Neural progenitor cell (in vitro differentiated cells): ENCODE data around the gene GNB1. TPM values are rescaled to one million over a fixed set of nuclear protein-coding genes. Genes with fewer than 3 reads are reported as not detected.
"Not testable (repeated sequence)": the region's sequence is repeated elsewhere in the genome, so short reads cannot be mapped to it uniquely, and the experiment has no call there.

Experiments used
- DNase-seq: peaks from one replicate; pipeline ENCODE4 v3.0.0-alpha.2; 2016; ENCODE audit warnings: low spot score
- H2AFZ ChIP-seq: fragments of 200-600 bp; sonication (generic); replicated peaks from 2 replicates; pipeline ENCODE4 v1.6.1; 2016; ENCODE audit warnings: antibody characterized with exemption
- H3F3A ChIP-seq: fragments of 200-600 bp; sonication (generic); 2 replicates; pipeline ENCODE4 v1.6.1; 2016; ENCODE audit warnings: antibody characterized with exemption, low read depth
- H3K27ac ChIP-seq: fragments of 200-600 bp; sonication (generic); 2 replicates; pipeline ENCODE4 v1.5.1; 2016; ENCODE audit warnings: mild to moderate bottlenecking
- H3K27me3 ChIP-seq: fragments of 200-600 bp; sonication (generic); 2 replicates; pipeline ENCODE4 v1.6.1; 2016; ENCODE audit warnings: mild to moderate bottlenecking, moderate library complexity
- H3K36me3 ChIP-seq: fragments of 200-600 bp; sonication (generic); 2 replicates; pipeline ENCODE4 v1.5.1; 2016
- H3K4me1 ChIP-seq: fragments of 200-600 bp; sonication (generic); 2 replicates; pipeline ENCODE4 v1.6.1; 2016; ENCODE audit warnings: mixed run types
- H3K4me2 ChIP-seq: fragments of 200-600 bp; sonication (generic); 2 replicates; pipeline ENCODE4 v1.6.1; 2016
- H3K4me3 ChIP-seq: fragments of 200-600 bp; sonication (generic); 2 replicates; pipeline ENCODE4 v1.5.1; 2016
- H3K79me2 ChIP-seq: fragments of 200-600 bp; sonication (generic); 2 replicates; pipeline ENCODE4 v1.6.1; 2016; ENCODE audit warnings: low read depth
- H3K9ac ChIP-seq: fragments of 200-600 bp; sonication (generic); 2 replicates; pipeline ENCODE4 v1.6.1; 2016
- H3K9me3 ChIP-seq: fragments of 200-600 bp; sonication (generic); 2 replicates; pipeline ENCODE4 v1.5.1; 2016; ENCODE audit warnings: low read depth
- H4K20me1 ChIP-seq: fragments of 200-600 bp; sonication (generic); 2 replicates; pipeline ENCODE4 v1.6.1; 2016; ENCODE audit warnings: low read depth
- H3K27ac Mint-ChIP-seq: 3 replicates; pipeline ENCODE4 v1.8.0; 2021; ENCODE audit warnings: mixed read lengths
- H3K27me3 Mint-ChIP-seq: 2 replicates; pipeline ENCODE4 v1.8.0; 2022; ENCODE audit warnings: low read depth, mild to moderate bottlenecking, inconsistent platforms, moderate library complexity, mixed read lengths; ENCODE audit not compliant: insufficient read depth
- H3K36me3 Mint-ChIP-seq: 3 replicates; pipeline ENCODE4 v1.8.0; 2021; ENCODE audit warnings: mixed read lengths
- H3K4me1 Mint-ChIP-seq: 3 replicates; pipeline ENCODE4 v1.8.0; 2021; ENCODE audit warnings: mixed read lengths
- H3K4me3 Mint-ChIP-seq: 3 replicates; pipeline ENCODE4 v1.8.0; 2021; ENCODE audit warnings: mild to moderate bottlenecking, moderate library complexity, mixed read lengths
- H3K9me3 Mint-ChIP-seq: 3 replicates; pipeline ENCODE4 v1.8.0; 2020; ENCODE audit warnings: mixed read lengths
- CTCF ChIP-seq: fragments of 200-600 bp; sonication (generic); IDR thresholded peaks from 2 replicates; pipeline ENCODE4 v1.5.1; 2017; ENCODE audit warnings: antibody characterized with exemption, mild to moderate bottlenecking
- EZH2 ChIP-seq: fragments of 200-600 bp; sonication (generic); IDR thresholded peaks from 2 replicates; pipeline ENCODE4 v1.6.1; 2017; ENCODE audit warnings: antibody characterized with exemption, mild to moderate bottlenecking, moderate library complexity
- EZH2phosphoT487 ChIP-seq: fragments of 200-600 bp; sonication (generic); IDR thresholded peaks from 2 replicates; pipeline ENCODE4 v1.6.1; 2017; ENCODE audit warnings: antibody characterized with exemption
- total RNA-seq: library from RNA; depleted of rRNA; stranded (reverse); fragments of >200 nt; gene quantifications from 2 replicates; pipeline ENCODE4 v1.2.3, GENCODE V29; 2015; ENCODE audit warnings: low replicate concordance

GNB1 gene
- total RNA-seq, 1 donor from 2014 or later: 175 TPM

- Histone ChIP-seq H3K27me3 (no peaks in the 10 kb centered on the region), H3K9me3 (no peaks in the 10 kb centered on the region), H3K4me3 (no peak overlapping the region), H4K20me1 (no peaks in the 10 kb centered on the region), H3K4me2 (no peak overlapping the region), H3K9ac (no peak overlapping the region), H3K36me3 (no peaks in the 10 kb centered on the region), H3K79me2 (no peaks in the 10 kb centered on the region), H3K27ac (no peak overlapping the region), H2AFZ (no peak overlapping the region), H3F3A (peaks cover 12% of the 10 kb centered on the region), H3K4me1 (no peaks in the 10 kb centered on the region)
- Mint-ChIP-seq H3K4me1 (no peaks in the 10 kb centered on the region), H3K27ac (no peak overlapping the region), H3K9me3 (peaks cover 9% of the 10 kb centered on the region), H3K4me3 (no peak overlapping the region), H3K36me3 (no peaks in the 10 kb centered on the region), H3K27me3 (peaks cover 6% of the 10 kb centered on the region)
- TF ChIP-seq CTCF: no peak
- no peak for TF ChIP-seq EZH2
- no peak for TF ChIP-seq EZH2phosphoT487
- peak; percentile 1 for DNase-seq
Measured at GRCh38 chr1:1937061-1937460, 46.2 kb upstream of the GNB1 start.

GRCh38 chr1:1934848-1935247 lies 44.0 kb upstream of the GNB1 start:
- not testable (repeated sequence) for H3K4me1 Mint-ChIP-seq, DNase-seq, H2AFZ ChIP-seq, H4K20me1 ChIP-seq, H3K4me3 ChIP-seq, H3K9ac ChIP-seq, H3K36me3 Mint-ChIP-seq, H3K9me3 Mint-ChIP-seq, H3K79me2 ChIP-seq, H3K4me3 Mint-ChIP-seq, H3K27ac Mint-ChIP-seq, H3K4me1 ChIP-seq, H3K27me3 ChIP-seq, H3K36me3 ChIP-seq, H3K27ac ChIP-seq, H3K4me2 ChIP-seq, H3K9me3 ChIP-seq
- peaks cover 12% of the 10 kb centered on the region for H3K27me3 Mint-ChIP-seq
- peaks cover 12% of the 10 kb centered on the region for H3F3A ChIP-seq

GRCh38 chr1:1929639-1930545 lies 39.0 kb upstream of the GNB1 start:
- H3K36me3 ChIP-seq: no peaks in the 10 kb centered on the region
- DNase-seq: no peak
- H2AFZ ChIP-seq: no peak overlapping the region
- no peaks in the 10 kb centered on the region for H3K36me3 Mint-ChIP-seq
- H3F3A ChIP-seq: peaks cover 12% of the 10 kb centered on the region
- peaks cover 15% of the 10 kb centered on the region for H3K27me3 Mint-ChIP-seq
- no peak overlapping the region for H3K27ac Mint-ChIP-seq
- H3K9ac ChIP-seq: no peak overlapping the region
- peaks cover 9% of the 10 kb centered on the region for H3K9me3 Mint-ChIP-seq
- H3K79me2 ChIP-seq: no peaks in the 10 kb centered on the region
- TF ChIP-seq CTCF (no peak), EZH2phosphoT487 (no peak), EZH2 (no peak)
- no peak overlapping the region for H3K4me3 Mint-ChIP-seq
- H3K4me1 ChIP-seq: no peaks in the 10 kb centered on the region
- no peaks in the 10 kb centered on the region for H3K27me3 ChIP-seq
- no peaks in the 10 kb centered on the region for H3K9me3 ChIP-seq
- H3K4me2 ChIP-seq: no peak overlapping the region
- H3K4me3 ChIP-seq: no peak overlapping the region
- H4K20me1 ChIP-seq: no peaks in the 10 kb centered on the region
- no peak overlapping the region for H3K27ac ChIP-seq
- H3K4me1 Mint-ChIP-seq: no peaks in the 10 kb centered on the region

GRCh38 chr1:1929102-1929638 lies 38.3 kb upstream of the GNB1 start:
- no peak for DNase-seq
- TF ChIP-seq EZH2 (no peak), CTCF (no peak), EZH2phosphoT487 (no peak)

More at GRCh38 chr1:1929102-1929638, 38.3 kb upstream of the GNB1 start:
- no peaks in the 10 kb centered on the region for H3K36me3 ChIP-seq
- no peak overlapping the region for H3K9ac ChIP-seq
- H3K4me2 ChIP-seq: no peak overlapping the region
- H3K4me3 ChIP-seq: no peak overlapping the region
- H4K20me1 ChIP-seq: no peaks in the 10 kb centered on the region
- no peak overlapping the region for H2AFZ ChIP-seq
- H3K79me2 ChIP-seq: no peaks in the 10 kb centered on the region
- H3F3A ChIP-seq: peaks cover 5% of the 10 kb centered on the region
- H3K9me3 ChIP-seq: no peaks in the 10 kb centered on the region
- H3K4me3 Mint-ChIP-seq: no peak overlapping the region
- peaks cover 8% of the 10 kb centered on the region for H3K9me3 Mint-ChIP-seq
- H3K27me3 Mint-ChIP-seq: peaks cover 15% of the 10 kb centered on the region
- no peak overlapping the region for H3K27ac Mint-ChIP-seq
- no peaks in the 10 kb centered on the region for H3K4me1 Mint-ChIP-seq
- H3K27ac ChIP-seq: no peak overlapping the region
- H3K4me1 ChIP-seq: no peaks in the 10 kb centered on the region
- no peaks in the 10 kb centered on the region for H3K27me3 ChIP-seq
- H3K36me3 Mint-ChIP-seq: no peaks in the 10 kb centered on the region
